AG10803 (cell line): ENCODE data around the gene RMDN3.

Source experiments
- DNase-seq: peaks from one replicate; pipeline ENCODE4 v3.0.0; 2010; ENCODE audit warnings: low read depth
- H3K4me3 ChIP-seq: 2 replicates; pipeline ENCODE4 v1.5.1; 2011; ENCODE audit warnings: mild to moderate bottlenecking, low read length, control low read depth
- TF ChIP-seq, protein P1 (sequence below): conservative IDR thresholded peaks from 2 replicates; pipeline ENCODE4 v1.5.1; 2011; ENCODE audit warnings: mild to moderate bottlenecking, low read length, control low read depth, inconsistent platforms

Gene RMDN3

GRCh38 chr15:40754883-40755811 lies at the start of gene RMDN3:
Gene RMDN3 (minus strand): TSS chr15:40755254. CDS start chr15:40754783, 471 bp downstream.
- peak within 1 kb of the TSS; percentile 95 for H3K4me3 ChIP-seq
- DNase-seq, result peak; percentile 84
- TF ChIP-seq, protein P1, sequence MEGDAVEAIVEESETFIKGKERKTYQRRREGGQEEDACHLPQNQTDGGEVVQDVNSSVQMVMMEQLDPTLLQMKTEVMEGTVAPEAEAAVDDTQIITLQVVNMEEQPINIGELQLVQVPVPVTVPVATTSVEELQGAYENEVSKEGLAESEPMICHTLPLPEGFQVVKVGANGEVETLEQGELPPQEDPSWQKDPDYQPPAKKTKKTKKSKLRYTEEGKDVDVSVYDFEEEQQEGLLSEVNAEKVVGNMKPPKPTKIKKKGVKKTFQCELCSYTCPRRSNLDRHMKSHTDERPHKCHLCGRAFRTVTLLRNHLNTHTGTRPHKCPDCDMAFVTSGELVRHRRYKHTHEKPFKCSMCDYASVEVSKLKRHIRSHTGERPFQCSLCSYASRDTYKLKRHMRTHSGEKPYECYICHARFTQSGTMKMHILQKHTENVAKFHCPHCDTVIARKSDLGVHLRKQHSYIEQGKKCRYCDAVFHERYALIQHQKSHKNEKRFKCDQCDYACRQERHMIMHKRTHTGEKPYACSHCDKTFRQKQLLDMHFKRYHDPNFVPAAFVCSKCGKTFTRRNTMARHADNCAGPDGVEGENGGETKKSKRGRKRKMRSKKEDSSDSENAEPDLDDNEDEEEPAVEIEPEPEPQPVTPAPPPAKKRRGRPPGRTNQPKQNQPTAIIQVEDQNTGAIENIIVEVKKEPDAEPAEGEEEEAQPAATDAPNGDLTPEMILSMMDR, result no peak

DNA sequence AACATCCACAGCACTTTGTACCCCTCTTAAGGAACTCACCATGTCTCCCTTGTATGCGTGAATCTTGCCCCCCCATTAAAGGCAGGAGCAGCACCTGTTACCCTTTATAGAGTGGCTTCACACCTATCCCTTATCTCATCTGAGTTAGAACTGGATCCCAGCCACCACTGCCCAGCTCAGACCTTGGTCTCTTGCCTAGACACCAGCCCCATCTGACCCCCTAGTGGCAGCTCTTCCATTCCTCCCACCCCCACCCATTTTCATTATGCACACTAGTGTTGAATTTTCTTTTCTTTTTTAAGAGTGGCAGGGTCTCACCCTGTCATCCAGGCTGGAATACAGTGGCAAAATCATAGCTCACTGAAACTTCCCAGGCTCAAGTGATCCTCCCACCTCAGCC lies 48.6 kb upstream of the RMDN3 start:
- TF ChIP-seq, protein P1, result 0 out of 2 replicates have a peak, but pooled peaks have one; percentile 3
- DNase-seq, result no peak
- no peak overlapping the region for H3K4me3 ChIP-seq

DNA sequence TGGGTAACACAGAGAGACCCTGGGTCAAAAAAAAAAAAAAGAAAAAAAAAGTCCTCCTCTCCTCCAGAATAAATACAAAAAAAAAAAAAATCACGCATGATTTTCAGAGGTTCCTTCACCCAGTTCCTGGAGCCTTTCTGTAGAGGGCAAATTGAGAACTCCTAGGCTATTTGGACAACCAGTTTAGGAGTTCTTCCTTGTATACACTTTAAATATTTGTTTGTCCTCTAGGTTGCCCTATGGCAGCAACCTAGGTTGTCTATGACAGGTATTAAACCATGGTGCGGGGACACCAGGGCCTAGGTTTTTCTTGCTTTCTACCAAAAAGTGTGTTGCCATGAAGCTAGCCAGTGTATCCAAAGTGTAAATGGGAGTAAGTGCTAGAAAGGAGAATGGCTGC lies 48.0 kb upstream of the RMDN3 start:
- H3K4me3 ChIP-seq, result no peak overlapping the region
- DNase-seq, result no peak
- TF ChIP-seq, protein P1, result no peak

DNA sequence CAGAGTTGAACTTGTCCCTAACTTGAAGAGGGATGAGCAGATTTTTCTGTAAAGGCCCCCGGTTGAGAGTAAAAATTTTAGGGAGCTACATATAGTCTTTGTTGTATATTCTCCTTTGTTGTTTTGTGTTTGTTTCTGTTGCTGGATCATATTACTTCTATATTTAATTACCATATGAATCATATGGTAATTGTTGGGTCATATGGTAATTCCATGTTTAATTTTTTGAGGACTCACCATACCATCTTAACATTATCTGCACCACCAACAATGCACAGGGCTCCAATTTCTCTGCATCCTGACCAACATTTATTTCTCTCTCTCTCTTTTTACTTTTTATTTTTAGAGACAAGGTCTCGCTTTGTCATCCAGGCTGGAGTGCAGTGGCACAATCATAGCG lies 44.5 kb upstream of the RMDN3 start:
- H3K4me3 ChIP-seq, result no peak overlapping the region
- TF ChIP-seq, protein P1, result no peak
- no peak for DNase-seq

DNA sequence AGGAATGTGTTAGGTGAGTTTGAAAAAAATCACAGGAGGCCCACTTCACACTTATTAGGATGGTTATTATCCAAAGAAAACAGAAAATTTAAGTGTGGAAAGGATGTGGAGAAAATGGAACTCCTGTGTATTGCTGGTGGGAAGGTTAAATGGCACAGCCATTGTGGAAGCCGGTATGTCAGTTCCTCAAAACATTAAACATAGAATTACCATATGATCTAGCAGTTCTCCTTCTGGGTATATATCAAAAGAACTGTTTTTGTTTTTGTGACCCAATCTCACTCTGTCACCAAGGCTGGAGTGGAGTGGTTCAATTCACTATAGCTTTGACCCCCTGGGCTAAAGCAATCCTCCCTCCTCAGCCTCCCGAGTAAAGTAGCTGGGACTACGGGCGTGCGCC lies 41.5 kb upstream of the RMDN3 start:
- no peak for DNase-seq
- H3K4me3 ChIP-seq, result no peak overlapping the region
- TF ChIP-seq, protein P1, result no peak

DNA sequence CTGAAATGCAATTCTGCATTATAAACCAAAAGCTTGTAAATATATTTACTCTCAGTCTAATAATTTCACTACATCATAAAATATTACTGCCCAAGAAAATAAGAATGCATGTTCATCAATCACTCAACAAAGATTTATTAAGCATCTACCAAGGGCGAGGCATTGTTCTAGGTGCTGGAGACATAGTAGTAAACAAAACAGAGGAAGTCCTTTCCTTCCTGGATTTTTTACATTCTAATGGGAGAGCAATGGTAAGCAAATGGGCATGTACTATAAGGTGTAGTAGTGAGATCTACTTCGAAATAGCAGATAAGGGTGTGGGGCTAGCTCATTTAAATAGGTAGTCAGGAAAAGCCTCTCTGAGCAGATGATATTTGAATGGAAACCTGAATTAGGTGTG lies 41.0 kb upstream of the RMDN3 start:
- TF ChIP-seq, protein P1, result no peak

DNA sequence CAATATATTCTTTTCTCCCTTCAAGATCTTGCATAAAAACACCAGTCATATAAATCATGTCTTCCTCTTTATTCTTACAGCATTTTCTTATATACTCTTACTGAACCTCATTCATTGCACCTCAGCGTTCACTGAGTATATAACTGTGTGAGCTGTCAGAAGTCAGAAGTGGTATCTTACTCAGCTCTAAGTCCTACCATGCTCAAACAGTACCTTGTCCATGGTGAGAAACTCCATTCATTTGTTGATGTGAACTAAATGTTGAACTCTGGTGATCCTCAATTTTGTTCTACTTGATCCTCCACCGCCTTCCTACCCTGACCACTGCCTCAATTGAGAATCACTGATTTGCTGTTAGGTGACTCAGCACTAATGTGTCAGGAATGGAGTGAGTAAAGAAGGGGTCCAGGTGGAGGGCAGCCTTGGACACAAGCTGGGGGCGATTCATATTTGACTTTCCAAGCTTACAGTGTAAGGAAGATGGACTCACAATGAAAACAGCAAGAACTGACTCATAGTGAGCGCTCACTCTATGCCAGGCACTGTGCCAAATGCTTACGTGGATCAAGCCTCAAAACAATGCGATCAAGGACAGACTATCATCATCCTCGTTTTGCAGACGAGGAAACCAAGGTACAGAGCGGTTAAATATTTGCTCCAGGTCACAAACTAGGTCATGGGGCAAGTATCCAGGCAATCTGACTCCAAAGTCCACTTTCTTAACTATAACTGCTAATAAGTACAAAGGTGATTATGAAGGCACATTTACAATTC lies 38.3 kb upstream of the RMDN3 start:
- peak; percentile 84 for DNase-seq
- TF ChIP-seq, protein P1, result no peak
- no peak overlapping the region for H3K4me3 ChIP-seq

More for the DNA sequence above, 41.0 kb upstream of the RMDN3 start:
- DNase-seq, result no peak
- no peak overlapping the region for H3K4me3 ChIP-seq
